Activated CD4-positive, alpha-beta T cell treated with anti-CD3 and anti-CD28 coated beads, Interleukin-2, amount 10 ng/mL, durations not matched to agents 24 days and 14 days (primary cell): ENCODE results near the gene CREG2. TPM values are rescaled to one million over a fixed set of nuclear protein-coding genes. Genes with fewer than 3 reads are reported as not detected.

Experiments used
- DNase-seq: peaks from one replicate; pipeline ENCODE4 v3.0.0; 2022
- H3K27ac Mint-ChIP-seq: one replicate; pipeline ENCODE4 v1.8.0; 2022; ENCODE audit warnings: mild to moderate bottlenecking, mixed read lengths
- H3K27me3 Mint-ChIP-seq: one replicate; pipeline ENCODE4 v1.8.0; 2022; ENCODE audit warnings: mixed read lengths
- H3K36me3 Mint-ChIP-seq: one replicate; pipeline ENCODE4 v1.8.0; 2022; ENCODE audit warnings: low read depth, mild to moderate bottlenecking, mixed read lengths
- H3K4me1 Mint-ChIP-seq: one replicate; pipeline ENCODE4 v1.8.0; 2021; ENCODE audit warnings: mixed read lengths
- H3K4me3 Mint-ChIP-seq: one replicate; pipeline ENCODE4 v1.8.0; 2022; ENCODE audit warnings: mild to moderate bottlenecking, moderate library complexity, mixed read lengths
- H3K9me3 Mint-ChIP-seq: one replicate; pipeline ENCODE4 v1.8.0; 2021; ENCODE audit warnings: mixed read lengths
- intact Hi-C: fragments of 100-400 bp; cut with micrococcal nuclease; formaldehyde crosslinking; loops from one replicate; pipeline ENCODE4 v1.15.1; 2023
- total RNA-seq: library from RNA; stranded (reverse); gene quantifications from 2 replicates; pipeline ENCODE4 v1.2.3, GENCODE V29; 2022

The CREG2 gene
- total RNA-seq, 1 donor from 2014 or later: not detected

- intact Hi-C loops: loop anchor here (10.0 kb wide), 1 partner anchor 175 kb away; the partner anchor contains the start of gene RFX8
- peaks cover 50% of the 10 kb centered on the region for H3K4me1 Mint-ChIP-seq
These were observed 87.7 kb downstream of the CREG2 start for GRCh38 chr2:101299604-101300003.

GRCh38 chr2:101297383-101297782 is 89.9 kb downstream of the CREG2 start:
- Mint-ChIP-seq H3K27ac (no peak overlapping the region), H3K4me1 (peaks cover 39% of the 10 kb centered on the region)

More at GRCh38 chr2:101299604-101300003, 87.7 kb downstream of the CREG2 start:
- Mint-ChIP-seq H3K36me3 (peaks cover 39% of the 10 kb centered on the region), H3K27ac (no peak overlapping the region), H3K4me3 (peak overlapping the region; percentile 4), H3K27me3 (no peaks in the 10 kb centered on the region), H3K9me3 (no peaks in the 10 kb centered on the region)
- no peak for DNase-seq

GRCh38 chr2:101296371-101296770 is 90.9 kb downstream of the CREG2 start:
- no peak for DNase-seq
- Mint-ChIP-seq H3K36me3 (peaks cover 44% of the 10 kb centered on the region), H3K27ac (no peak overlapping the region), H3K4me3 (no peak overlapping the region), H3K27me3 (no peaks in the 10 kb centered on the region), H3K9me3 (no peaks in the 10 kb centered on the region), H3K4me1 (peaks cover 33% of the 10 kb centered on the region)
- intact Hi-C loops: no loop called here

More at GRCh38 chr2:101297383-101297782, 89.9 kb downstream of the CREG2 start:
- DNase-seq: no peak
- no peaks in the 10 kb centered on the region for H3K27me3 Mint-ChIP-seq
- H3K4me3 Mint-ChIP-seq: no peak overlapping the region
- intact Hi-C loops: no loop called here
- H3K9me3 Mint-ChIP-seq: no peaks in the 10 kb centered on the region
- H3K36me3 Mint-ChIP-seq: peaks cover 42% of the 10 kb centered on the region

GRCh38 chr2:101295895-101296294 is 91.4 kb downstream of the CREG2 start:
- DNase-seq: no peak
- Mint-ChIP-seq H3K4me3 (no peak overlapping the region), H3K27ac (no peak overlapping the region), H3K9me3 (no peaks in the 10 kb centered on the region), H3K4me1 (peaks cover 31% of the 10 kb centered on the region), H3K36me3 (peaks cover 44% of the 10 kb centered on the region), H3K27me3 (no peaks in the 10 kb centered on the region)
- intact Hi-C loops: no loop called here

Other genes with a start within 250 kb of the CREG2 start
- 1.3 and 1.4 TPM in 2 replicates for gene TBC1D8, start 236.1 kb downstream of the CREG2 start, total RNA-seq
- 65.0 and 69.6 TPM in 2 replicates for gene CNOT11, start 134.6 kb downstream of the CREG2 start, total RNA-seq
- gene RNF149, start 78.8 kb downstream of the CREG2 start, total RNA-seq: 40.3 and 40.7 TPM in 2 replicates
- gene RFX8, start 87.6 kb upstream of the CREG2 start, total RNA-seq: 0.38 and 0.49 TPM in 2 replicates